Epithelial cell of proximal tubule (primary cell): Measurements from ENCODE around the gene KLHL34. TPM values are rescaled to one million over a fixed set of nuclear protein-coding genes. Genes with fewer than 3 reads are reported as not detected.

ENCODE experiments used
- DNase-seq: peaks from one replicate; pipeline ENCODE4 v3.0.0-alpha.2; 2011; ENCODE audit warnings: low read depth
- H3K4me3 ChIP-seq: 2 replicates; pipeline ENCODE4 v1.5.1; 2011; ENCODE audit warnings: low read depth, mild to moderate bottlenecking, low read length
- CTCF ChIP-seq: conservative IDR thresholded peaks from 2 replicates; pipeline ENCODE4 v1.5.1; 2012; ENCODE audit warnings: low read depth, mild to moderate bottlenecking, low read length
- total RNA-seq: library from RNA; depleted of rRNA; stranded (reverse); fragments of >200 nt; gene quantifications from 2 replicates; pipeline ENCODE4 v1.2.3, GENCODE V29; 2015

Gene KLHL34
- total RNA-seq, 1 donor from 2014 or later, result 0.12 TPM

DNA sequence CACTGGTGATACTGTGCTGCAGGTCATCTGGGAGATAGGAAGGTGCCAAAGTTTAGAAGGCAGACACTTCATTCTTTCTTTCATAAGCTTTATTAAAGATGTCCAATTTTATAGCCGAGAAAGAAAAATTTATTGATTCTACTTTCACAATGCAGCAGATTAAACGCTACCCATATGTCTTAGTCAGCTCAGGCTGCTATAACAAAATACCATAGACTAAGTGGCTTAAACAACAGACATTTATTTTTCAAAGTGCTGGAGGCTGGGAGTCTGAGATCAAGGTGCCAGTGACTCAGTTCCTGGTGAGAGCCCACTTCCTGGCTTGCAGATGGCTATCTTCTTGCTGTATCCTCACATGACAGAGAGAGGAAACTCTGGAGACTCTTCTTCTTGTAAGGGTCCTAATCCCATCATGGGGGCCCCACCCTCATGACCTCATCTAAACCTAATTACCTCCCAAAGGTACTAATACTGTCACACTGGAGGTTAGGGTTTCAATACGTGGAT lies 33.4 kb upstream of the KLHL34 start:
- TF ChIP-seq CTCF, result no peak

DNA sequence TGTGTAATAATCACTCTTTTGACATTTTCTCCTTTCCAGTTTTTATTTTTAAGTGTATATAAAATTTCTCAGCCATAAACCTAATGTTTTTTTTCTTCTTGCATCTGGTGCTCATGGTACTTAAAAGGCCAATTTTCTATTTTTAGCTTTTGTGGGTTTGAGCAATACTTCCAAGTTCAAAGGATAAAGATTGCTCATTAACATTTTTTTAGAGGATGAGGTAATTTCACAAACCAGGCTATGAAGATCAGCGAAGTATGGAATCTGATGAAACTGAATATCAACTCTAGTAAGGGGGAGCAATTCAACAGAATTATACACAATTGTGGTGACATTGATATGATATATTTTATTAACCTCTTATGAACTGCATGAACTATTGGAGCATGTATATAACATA lies 25.8 kb upstream of the KLHL34 start:
- H3K4me3 ChIP-seq, result no peak overlapping the region
- no peak for TF ChIP-seq CTCF
- DNase-seq, result no peak

More for the DNA sequence above, 33.4 kb upstream of the KLHL34 start:
- no peak for DNase-seq
- no peak overlapping the region for H3K4me3 ChIP-seq

GRCh38 chrX:21678048-21678612 lies 20.0 kb upstream of the KLHL34 start:
- no peak overlapping the region for H3K4me3 ChIP-seq
- DNase-seq, result no peak
- no peak for TF ChIP-seq CTCF

GRCh38 chrX:21675931-21676330 lies 17.8 kb upstream of the KLHL34 start:
- no peak overlapping the region for H3K4me3 ChIP-seq
- TF ChIP-seq CTCF, result no peak
- DNase-seq, result no peak

DNA sequence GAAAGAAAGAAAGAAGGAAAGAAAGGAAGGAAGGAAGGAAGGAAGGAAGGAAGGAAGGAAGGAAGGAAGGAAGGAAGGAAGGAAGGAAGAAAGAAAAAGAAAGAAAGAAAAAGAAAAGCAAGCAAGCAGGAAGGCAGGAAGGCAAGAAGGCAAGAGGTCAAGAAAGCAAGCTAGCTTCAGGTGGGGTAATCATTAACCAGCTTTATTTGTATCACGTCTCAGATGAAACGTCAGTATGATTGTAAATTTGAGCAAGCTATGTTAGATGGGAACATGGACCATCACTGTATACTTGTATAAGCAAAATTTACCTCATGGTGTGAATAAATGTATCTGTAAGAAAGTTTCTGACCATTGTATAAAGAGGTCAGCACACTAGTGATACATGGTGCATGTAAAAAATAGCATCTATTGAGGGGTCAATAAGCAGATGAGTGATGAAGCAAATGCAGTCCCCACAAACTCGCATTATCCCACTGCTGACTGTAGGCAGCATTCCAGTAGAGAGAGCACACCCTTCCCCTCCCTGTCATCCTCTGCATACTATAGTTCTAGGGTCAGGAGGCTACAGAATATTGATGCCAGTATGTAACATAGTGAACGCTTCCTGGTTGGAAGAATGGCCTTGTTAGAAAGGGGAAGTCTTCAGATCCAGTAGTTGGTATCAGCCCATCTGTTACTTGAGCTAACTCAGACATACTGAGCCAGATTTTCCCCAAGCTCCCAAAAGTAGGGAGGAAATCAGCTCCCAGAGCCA lies 16.5 kb upstream of the KLHL34 start:
- DNase-seq, result no peak
- no peak for TF ChIP-seq CTCF
- H3K4me3 ChIP-seq, result no peak overlapping the region

DNA sequence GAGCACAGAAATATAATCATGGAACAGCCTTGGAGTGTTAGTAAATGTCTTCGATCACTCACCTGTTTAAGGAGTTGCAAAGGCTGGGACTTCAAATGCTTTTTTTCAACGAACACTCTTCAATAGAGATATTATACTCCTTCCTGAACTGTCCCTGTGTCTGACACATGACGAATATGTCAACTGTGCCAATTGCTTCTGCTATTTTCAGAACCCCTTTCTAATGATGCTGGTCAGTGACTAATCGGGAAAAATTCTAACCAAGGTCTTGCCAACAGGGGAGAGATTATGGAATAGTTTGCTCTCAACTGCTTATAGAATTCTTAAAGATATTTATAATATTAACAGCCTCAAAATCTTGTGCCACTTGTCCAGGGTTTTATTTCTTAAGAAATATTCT lies 8.5 kb upstream of the KLHL34 start:
- DNase-seq, result no peak
- no peak for TF ChIP-seq CTCF
- H3K4me3 ChIP-seq, result no peak overlapping the region
